ENCODE measurements around the gene PPP1R12B.
"Not testable (repeated sequence)": the region's sequence is repeated elsewhere in the genome, so short reads cannot be mapped to it uniquely, and the experiment has no call there.

PPP1R12B gene

DNA sequence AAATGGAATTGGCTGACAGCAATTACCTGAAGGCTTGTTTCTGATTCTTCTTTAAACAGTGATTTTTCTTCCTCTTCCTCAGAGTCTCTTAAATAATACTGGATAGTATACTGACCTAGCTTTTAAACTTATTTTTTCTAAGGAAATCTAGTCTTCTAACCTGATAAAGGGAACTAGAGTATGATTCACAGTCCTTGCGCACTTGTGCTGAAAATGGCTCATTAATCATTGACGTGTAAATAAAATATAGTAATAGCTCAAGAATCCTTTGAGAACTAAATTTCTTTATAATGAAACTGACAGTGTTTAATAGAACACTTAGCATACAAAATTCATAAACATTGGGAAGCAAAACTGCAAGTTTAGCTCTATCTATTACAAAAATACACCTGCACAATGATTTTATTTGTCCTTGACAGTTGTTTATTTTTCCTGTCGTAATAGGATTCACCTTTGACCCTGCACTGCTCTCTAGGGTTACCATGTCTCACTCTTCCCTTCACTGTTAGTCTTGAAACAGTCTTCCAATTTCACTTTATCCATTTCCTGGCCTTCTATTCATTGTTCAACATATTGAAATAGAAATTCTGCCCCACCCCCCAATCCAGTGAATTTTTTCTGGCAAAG is 117.3 kb downstream of the PPP1R12B start:
- not testable (repeated sequence) for H3K9ac ChIP-seq (ENCODE audit: low read depth in 1 of 2, low read length in 2 of 2); H3K9me3 ChIP-seq (ENCODE audit: control insufficient read depth in 1 of 2, low read length in 2 of 2); H3K27ac ChIP-seq (ENCODE audit: low read depth, low read length); H3K4me3 ChIP-seq (ENCODE audit: low read depth in 1 of 2, low read length in 2 of 2); H3K4me1 ChIP-seq (ENCODE audit: control insufficient read depth in 1 of 2, insufficient read depth in 2 of 2, low read length in 2 of 2); H3K27me3 ChIP-seq (ENCODE audit: control insufficient read depth in 1 of 2, insufficient read depth in 2 of 2, low read length in 2 of 2); H3K36me3 ChIP-seq (ENCODE audit: control insufficient read depth in 1 of 2, insufficient read depth in 2 of 2, low read length in 2 of 2)

DNA sequence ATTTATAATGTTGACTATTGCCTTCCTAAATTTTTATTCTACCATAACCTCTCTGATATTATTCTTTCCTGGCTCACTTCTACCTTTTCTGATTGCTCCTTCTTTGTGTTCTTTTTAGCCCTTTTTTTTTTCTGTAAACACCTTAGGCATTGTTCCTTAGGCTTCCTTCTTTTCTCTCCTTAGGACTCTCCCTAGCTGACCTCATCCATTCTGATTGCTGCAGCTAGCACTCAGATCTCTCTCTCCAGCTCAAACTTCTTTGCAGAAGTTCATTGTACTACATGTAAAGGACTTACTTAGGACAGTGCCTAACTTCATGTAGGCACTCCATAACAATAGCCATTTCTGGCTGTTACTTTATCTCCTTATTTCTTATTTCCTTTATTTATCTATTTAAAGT is 117.8 kb downstream of the PPP1R12B start:
- not testable (repeated sequence) for H3K36me3 ChIP-seq (ENCODE audit: control insufficient read depth in 1 of 2, insufficient read depth in 2 of 2, low read length in 2 of 2); H3K27me3 ChIP-seq (ENCODE audit: control insufficient read depth in 1 of 2, insufficient read depth in 2 of 2, low read length in 2 of 2); H3K9me3 ChIP-seq (ENCODE audit: control insufficient read depth in 1 of 2, low read length in 2 of 2); H3K27ac ChIP-seq (ENCODE audit: low read depth, low read length); H3K4me1 ChIP-seq (ENCODE audit: control insufficient read depth in 1 of 2, insufficient read depth in 2 of 2, low read length in 2 of 2); H3K9ac ChIP-seq (ENCODE audit: low read depth in 1 of 2, low read length in 2 of 2); H3K4me3 ChIP-seq (ENCODE audit: low read depth in 1 of 2, low read length in 2 of 2)

DNA sequence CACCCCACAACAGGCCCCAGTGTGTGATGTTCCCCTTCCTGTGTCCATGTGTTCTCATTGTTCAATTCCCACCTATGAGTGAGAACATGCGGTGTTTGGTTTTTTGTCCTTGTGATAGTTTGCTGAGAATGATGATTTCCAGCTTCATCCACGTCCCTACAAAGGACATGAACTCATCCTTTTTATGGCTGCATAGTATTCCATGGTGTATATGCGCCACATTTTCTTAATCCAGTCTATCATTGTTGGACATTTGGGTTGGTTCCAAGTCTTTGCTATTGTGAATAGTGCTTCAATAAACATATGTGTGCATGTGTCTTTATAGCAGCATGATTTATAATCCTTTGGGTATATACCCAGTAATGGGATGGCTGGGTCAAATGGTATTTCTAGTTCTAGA is 118.9 kb downstream of the PPP1R12B start:
- H3K4me1 ChIP-seq (ENCODE audit: control insufficient read depth in 1 of 2, insufficient read depth in 2 of 2, low read length in 2 of 2); H3K36me3 ChIP-seq (ENCODE audit: control insufficient read depth in 1 of 2, insufficient read depth in 2 of 2, low read length in 2 of 2); H3K27me3 ChIP-seq (ENCODE audit: control insufficient read depth in 1 of 2, insufficient read depth in 2 of 2, low read length in 2 of 2); H3K27ac ChIP-seq (ENCODE audit: low read depth, low read length); H3K9ac ChIP-seq (ENCODE audit: low read depth in 1 of 2, low read length in 2 of 2); H3K4me3 ChIP-seq (ENCODE audit: low read depth in 1 of 2, low read length in 2 of 2); H3K9me3 ChIP-seq (ENCODE audit: control insufficient read depth in 1 of 2, low read length in 2 of 2): not testable (repeated sequence)

DNA sequence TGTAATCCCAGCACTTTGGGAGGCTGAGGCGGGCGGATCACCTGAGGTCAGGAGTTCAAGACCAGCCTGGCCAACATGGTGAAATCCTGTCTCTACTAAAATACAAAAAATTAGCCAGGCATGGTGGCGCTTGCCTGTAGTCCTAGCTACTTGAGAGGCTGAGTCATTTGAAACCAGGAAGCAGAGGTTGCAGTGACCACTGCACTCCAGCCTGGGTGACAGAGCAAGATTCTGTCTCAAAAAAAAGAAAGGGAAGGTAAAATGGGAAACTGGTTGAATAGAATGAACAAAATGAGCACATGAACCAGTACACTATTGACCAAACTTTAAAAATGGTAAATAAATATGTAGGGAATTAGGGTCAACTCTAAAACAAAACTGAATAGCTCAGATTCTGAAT is 120.2 kb downstream of the PPP1R12B start:
- not testable (repeated sequence) for H3K9ac ChIP-seq (ENCODE audit: low read depth in 1 of 2, low read length in 2 of 2); H3K27me3 ChIP-seq (ENCODE audit: control insufficient read depth in 1 of 2, insufficient read depth in 2 of 2, low read length in 2 of 2); H3K4me1 ChIP-seq (ENCODE audit: control insufficient read depth in 1 of 2, insufficient read depth in 2 of 2, low read length in 2 of 2); H3K4me3 ChIP-seq (ENCODE audit: low read depth in 1 of 2, low read length in 2 of 2); H3K36me3 ChIP-seq (ENCODE audit: control insufficient read depth in 1 of 2, insufficient read depth in 2 of 2, low read length in 2 of 2); H3K9me3 ChIP-seq (ENCODE audit: control insufficient read depth in 1 of 2, low read length in 2 of 2); H3K27ac ChIP-seq (ENCODE audit: low read depth, low read length)

DNA sequence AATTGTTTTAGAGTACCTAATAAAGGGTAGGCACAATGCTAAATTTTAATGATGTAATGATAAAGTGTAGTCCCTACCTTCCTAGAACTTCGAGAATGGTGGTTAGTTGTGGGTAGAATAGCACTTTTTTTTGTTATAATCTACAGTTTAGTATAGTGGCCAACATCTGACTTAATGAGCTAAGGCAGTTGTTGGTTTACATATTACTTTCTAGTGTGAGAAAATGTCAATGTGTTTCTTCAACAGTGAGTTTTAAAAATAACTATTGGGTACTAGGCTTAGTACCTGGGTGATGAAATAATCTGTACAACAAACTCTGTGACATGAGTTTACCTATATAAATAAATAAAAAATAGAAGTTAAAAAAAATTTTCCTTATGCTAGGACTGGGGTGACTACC is 120.6 kb downstream of the PPP1R12B start:
- H3K27ac ChIP-seq (ENCODE audit: low read depth, low read length); H3K9me3 ChIP-seq (ENCODE audit: control insufficient read depth in 1 of 2, low read length in 2 of 2); H3K4me3 ChIP-seq (ENCODE audit: low read depth in 1 of 2, low read length in 2 of 2); H3K27me3 ChIP-seq (ENCODE audit: control insufficient read depth in 1 of 2, insufficient read depth in 2 of 2, low read length in 2 of 2); H3K36me3 ChIP-seq (ENCODE audit: control insufficient read depth in 1 of 2, insufficient read depth in 2 of 2, low read length in 2 of 2); H3K4me1 ChIP-seq (ENCODE audit: control insufficient read depth in 1 of 2, insufficient read depth in 2 of 2, low read length in 2 of 2); H3K9ac ChIP-seq (ENCODE audit: low read depth in 1 of 2, low read length in 2 of 2): not testable (repeated sequence)

DNA sequence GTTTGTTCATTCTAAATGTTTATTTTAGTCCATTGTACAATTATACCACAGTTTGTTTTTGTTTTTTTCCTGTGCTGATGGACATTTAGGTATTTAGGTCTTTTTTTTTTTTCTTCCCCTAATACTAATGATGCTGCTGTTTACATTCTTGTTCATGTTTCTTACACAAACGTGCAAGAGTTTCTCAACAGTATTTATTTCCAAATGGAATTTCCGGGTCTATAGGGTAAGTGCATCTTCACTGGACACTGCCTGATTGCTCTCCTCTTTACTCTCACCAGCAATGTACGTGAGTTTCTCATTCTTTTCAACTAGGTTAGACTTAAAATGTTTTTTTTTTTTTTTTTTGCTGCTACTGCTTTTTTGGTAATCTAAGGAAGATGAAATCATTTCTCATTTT is 122.7 kb downstream of the PPP1R12B start:
- Histone ChIP-seq H3K9me3 (ENCODE audit: control insufficient read depth in 1 of 2, low read length in 2 of 2) (no peaks in the 10 kb centered on the region), H3K27me3 (ENCODE audit: control insufficient read depth in 1 of 2, insufficient read depth in 2 of 2, low read length in 2 of 2) (no peaks in the 10 kb centered on the region), H3K4me1 (ENCODE audit: control insufficient read depth in 1 of 2, insufficient read depth in 2 of 2, low read length in 2 of 2) (no peaks in the 10 kb centered on the region), H3K36me3 (ENCODE audit: control insufficient read depth in 1 of 2, insufficient read depth in 2 of 2, low read length in 2 of 2) (no peaks in the 10 kb centered on the region), H3K4me3 (ENCODE audit: low read depth in 1 of 2, low read length in 2 of 2) (no peak overlapping the region), H3K27ac (ENCODE audit: low read depth, low read length) (no peak overlapping the region), H3K9ac (ENCODE audit: low read depth in 1 of 2, low read length in 2 of 2) (no peak overlapping the region)

DNA sequence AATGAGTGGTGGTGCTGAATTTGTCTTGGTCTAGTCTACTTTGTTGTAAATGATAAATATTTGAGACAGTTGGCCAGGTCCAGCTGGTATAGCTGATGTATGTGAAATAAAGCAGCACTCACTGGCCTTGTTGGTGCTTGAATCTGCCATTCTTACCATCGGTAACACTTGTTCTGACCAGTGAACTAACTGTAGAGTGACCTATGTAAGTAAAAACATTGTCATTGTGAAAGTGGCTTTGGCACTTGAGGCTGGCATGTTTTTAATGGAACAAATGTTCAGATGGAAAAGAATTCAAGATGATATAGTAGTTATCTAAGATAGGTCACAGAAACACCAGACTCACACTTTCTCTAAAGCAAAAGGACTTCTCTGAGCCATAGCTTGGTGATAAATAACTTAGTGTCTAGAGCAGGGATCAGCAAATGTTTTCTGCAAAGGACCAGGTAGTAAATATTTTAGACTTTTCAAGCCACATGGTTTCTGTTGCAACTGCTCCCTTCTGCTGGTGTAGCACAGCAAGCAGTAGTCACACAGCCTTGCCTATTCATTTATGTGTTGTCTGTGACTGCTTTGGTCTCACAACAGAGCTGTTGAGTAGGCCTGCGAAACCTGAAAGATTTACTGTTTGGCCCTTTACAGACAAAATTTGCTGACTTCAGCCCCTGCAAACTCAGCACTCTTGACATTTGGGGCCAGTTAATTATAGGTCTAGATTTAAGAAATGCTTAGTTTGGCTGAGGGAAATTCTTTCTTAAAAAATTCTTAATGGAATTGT is 124.0 kb downstream of the PPP1R12B start:
- not testable (repeated sequence) for H3K27ac ChIP-seq (ENCODE audit: low read depth, low read length); H3K9ac ChIP-seq (ENCODE audit: low read depth in 1 of 2, low read length in 2 of 2); H3K9me3 ChIP-seq (ENCODE audit: control insufficient read depth in 1 of 2, low read length in 2 of 2)

DNA sequence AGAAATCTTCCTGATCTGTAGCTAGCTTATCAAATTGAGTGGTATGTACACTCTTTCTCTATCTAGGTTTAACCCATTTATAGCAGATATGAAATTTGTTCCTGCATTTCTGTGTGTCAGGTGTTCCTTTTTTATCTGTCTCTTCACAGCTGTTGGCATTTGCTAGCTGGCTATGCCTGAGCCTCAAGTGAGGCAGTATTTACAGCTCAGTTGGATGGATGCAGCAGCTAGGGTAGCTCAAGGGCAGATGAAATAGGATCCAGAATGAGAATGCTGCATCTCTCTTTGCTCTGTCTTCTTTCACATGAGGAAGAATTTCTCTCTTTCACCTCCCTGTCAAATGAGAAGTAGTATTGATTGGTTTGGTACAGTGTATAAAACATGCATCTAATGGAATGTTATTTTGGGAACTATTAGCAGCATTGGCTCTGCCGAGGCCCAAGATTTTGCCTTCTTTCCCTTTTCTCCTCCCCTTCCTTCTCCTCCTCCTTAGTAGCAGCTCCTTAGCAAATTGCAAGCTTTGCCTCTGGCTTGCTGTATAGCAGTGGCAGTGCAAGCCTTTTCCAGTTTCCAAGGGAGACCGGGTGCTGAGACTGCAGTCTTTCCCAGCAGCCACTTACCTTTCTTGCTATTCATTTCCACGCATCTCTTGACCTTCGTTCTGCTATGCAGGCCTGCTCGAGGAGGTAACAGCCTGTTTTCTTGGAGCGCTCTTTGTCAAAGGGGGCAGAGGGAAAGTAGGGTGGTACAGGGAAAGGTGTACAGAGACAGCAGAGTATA is 125.0 kb downstream of the PPP1R12B start:
- not testable (repeated sequence) for H3K9ac ChIP-seq (ENCODE audit: low read depth in 1 of 2, low read length in 2 of 2); H3K27me3 ChIP-seq (ENCODE audit: control insufficient read depth in 1 of 2, insufficient read depth in 2 of 2, low read length in 2 of 2); H3K27ac ChIP-seq (ENCODE audit: low read depth, low read length)

More for the DNA sequence above, 124.0 kb downstream of the PPP1R12B start:
- not testable (repeated sequence) for H3K36me3 ChIP-seq (ENCODE audit: control insufficient read depth in 1 of 2, insufficient read depth in 2 of 2, low read length in 2 of 2); H3K4me3 ChIP-seq (ENCODE audit: low read depth in 1 of 2, low read length in 2 of 2); H3K4me1 ChIP-seq (ENCODE audit: control insufficient read depth in 1 of 2, insufficient read depth in 2 of 2, low read length in 2 of 2); H3K27me3 ChIP-seq (ENCODE audit: control insufficient read depth in 1 of 2, insufficient read depth in 2 of 2, low read length in 2 of 2)

DNA sequence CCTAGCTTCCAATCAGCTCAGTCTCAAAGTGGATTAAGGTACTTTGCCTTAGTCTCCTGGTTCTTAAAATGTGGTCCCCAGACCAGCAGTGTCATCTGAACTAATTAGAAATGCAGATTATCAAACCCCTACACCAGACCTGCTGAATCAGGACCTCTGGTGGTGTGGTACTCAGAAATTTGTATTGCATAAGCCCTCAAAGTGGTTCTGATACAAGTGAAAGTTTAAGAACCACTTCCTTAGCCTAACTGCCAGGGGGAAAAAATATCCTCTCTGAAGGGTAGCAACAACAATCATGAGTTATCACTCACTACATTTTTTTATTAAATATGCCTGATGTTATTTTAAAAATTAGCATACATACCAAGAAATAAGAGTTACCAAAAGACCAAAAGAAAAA is 131.2 kb downstream of the PPP1R12B start:
- H3K9ac ChIP-seq (ENCODE audit: low read depth in 1 of 2, low read length in 2 of 2); H3K9me3 ChIP-seq (ENCODE audit: control insufficient read depth in 1 of 2, low read length in 2 of 2); H3K36me3 ChIP-seq (ENCODE audit: control insufficient read depth in 1 of 2, insufficient read depth in 2 of 2, low read length in 2 of 2); H3K4me1 ChIP-seq (ENCODE audit: control insufficient read depth in 1 of 2, insufficient read depth in 2 of 2, low read length in 2 of 2); H3K27me3 ChIP-seq (ENCODE audit: control insufficient read depth in 1 of 2, insufficient read depth in 2 of 2, low read length in 2 of 2); H3K4me3 ChIP-seq (ENCODE audit: low read depth in 1 of 2, low read length in 2 of 2); H3K27ac ChIP-seq (ENCODE audit: low read depth, low read length): not testable (repeated sequence)

More for the DNA sequence above, 125.0 kb downstream of the PPP1R12B start:
- H3K9me3 ChIP-seq (ENCODE audit: control insufficient read depth in 1 of 2, low read length in 2 of 2); H3K36me3 ChIP-seq (ENCODE audit: control insufficient read depth in 1 of 2, insufficient read depth in 2 of 2, low read length in 2 of 2); H3K4me1 ChIP-seq (ENCODE audit: control insufficient read depth in 1 of 2, insufficient read depth in 2 of 2, low read length in 2 of 2); H3K4me3 ChIP-seq (ENCODE audit: low read depth in 1 of 2, low read length in 2 of 2): not testable (repeated sequence)

DNA sequence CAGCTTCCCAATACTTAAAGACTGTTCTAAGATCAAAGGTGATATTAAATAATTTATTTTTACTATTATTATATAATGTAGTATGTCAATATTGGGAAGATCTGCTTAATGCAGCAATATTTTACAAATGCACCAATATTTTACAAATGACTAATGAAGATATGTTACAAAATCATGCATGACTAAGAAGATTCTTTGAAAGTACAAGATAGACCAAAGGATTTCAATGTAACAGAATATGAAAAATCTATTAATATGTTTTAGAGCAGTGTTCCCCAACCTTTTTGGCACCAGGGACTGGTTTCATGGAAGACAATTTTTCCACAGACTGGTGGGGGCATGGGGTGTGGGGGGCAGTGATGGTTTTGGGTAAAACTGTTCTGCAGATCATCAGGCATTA is 132.1 kb downstream of the PPP1R12B start:
- H3K4me3 ChIP-seq (ENCODE audit: low read depth in 1 of 2, low read length in 2 of 2); H3K9me3 ChIP-seq (ENCODE audit: control insufficient read depth in 1 of 2, low read length in 2 of 2); H3K27ac ChIP-seq (ENCODE audit: low read depth, low read length); H3K27me3 ChIP-seq (ENCODE audit: control insufficient read depth in 1 of 2, insufficient read depth in 2 of 2, low read length in 2 of 2); H3K36me3 ChIP-seq (ENCODE audit: control insufficient read depth in 1 of 2, insufficient read depth in 2 of 2, low read length in 2 of 2); H3K9ac ChIP-seq (ENCODE audit: low read depth in 1 of 2, low read length in 2 of 2); H3K4me1 ChIP-seq (ENCODE audit: control insufficient read depth in 1 of 2, insufficient read depth in 2 of 2, low read length in 2 of 2): not testable (repeated sequence)

All from duodenal mucosa (tissue), 2 donors.